HepG2 (cell line): ENCODE results near the gene FUNDC1. TPM values are rescaled to one million over a fixed set of nuclear protein-coding genes. Genes with fewer than 3 reads are reported as not detected.

ENCODE experiments used
- ATAC-seq: fragments of 200-7000 bp; cut with Tn5 transposase; 3 replicates; pipeline ENCODE4 v1.9.1; 2020; ENCODE audit warnings: mild to moderate bottlenecking, moderate library complexity
- BruUV-seq: library from RNA; stranded (reverse); fragments of 400-500 nt; replicated peaks from 2 replicates; lab custom pipeline; 2021; lab: Mats Ljungman, UMichigan
- CTCF ChIA-PET: fragments of 300-600 bp; formaldehyde crosslinking; extraction: SDS; loops from one replicate; lab custom pipeline; 2021; ENCODE audit warnings: low total read pairs, inconsistent platforms, low intra/inter-chr PET ratio; lab: Yijun Ruan, JAX
- POLR2A ChIA-PET: fragments of 350-600 bp; sonication (Branson Sonifier 250); formaldehyde crosslinking; loops from one replicate; lab custom pipeline; 2020; ENCODE audit warnings: antibody characterized with exemption, inconsistent platforms; lab: Yijun Ruan, JAX
- DNase-seq: peaks from one replicate; pipeline ENCODE4 v3.0.0-alpha.2; 2015; ENCODE audit warnings: low spot score
- FAIRE-seq: peaks from 3 replicates; lab custom pipeline; 2011; peaks lifted over from hg19 to GRCh38; lab: Jason Lieb, UNC
- H2AFZ ChIP-seq: one replicate; pipeline ENCODE4 v1.6.1; 2011; ENCODE audit warnings: low read length, inconsistent platforms
- H3K27ac ChIP-seq: fragments of 300-600 bp; 3 replicates; pipeline ENCODE4 v1.8.0; 2011; ENCODE audit warnings: mixed run types, mild to moderate bottlenecking, mixed read lengths, low read length, inconsistent platforms; ENCODE audit not compliant: insufficient read depth; ENCODE audit errors: extremely low read length
- H3K27me3 ChIP-seq, 2 experiments: fragments of 200-600 bp in 1 of 2; 2 replicates in 1 of 2; 3 replicates in 1 of 2; pipeline versions ENCODE4 v1.6.0 to v1.8.0; 2011; ENCODE audit warnings: low read length in 2 of 2, mild to moderate bottlenecking in 2 of 2, moderate library complexity in 2 of 2, inconsistent platforms in 1 of 2; ENCODE audit not compliant: insufficient read depth in 2 of 2, control insufficient read depth in 1 of 2
- H3K36me3 ChIP-seq, 2 experiments: fragments of 200-600 bp in 1 of 2; replicated peaks in 1 of 2; 2 replicates in 1 of 2; 3 replicates in 1 of 2; pipeline versions ENCODE4 v1.5.1 to v1.8.0; 2011; ENCODE audit warnings: low read length in 2 of 2, inconsistent platforms in 1 of 2; ENCODE audit not compliant: insufficient read depth in 2 of 2, control insufficient read depth in 1 of 2
- H3K4me1 ChIP-seq: 2 replicates; pipeline ENCODE4 v1.5.1; 2012; ENCODE audit warnings: low read length, inconsistent platforms; ENCODE audit not compliant: insufficient read depth
- H3K4me2 ChIP-seq: 2 replicates; pipeline ENCODE4 v1.6.0; 2011; ENCODE audit warnings: low read depth, low read length, inconsistent platforms
- H3K4me3 ChIP-seq, 3 experiments: fragments of 200-600 bp in 1 of 3; sonication (generic), shearing (Covaris generic) in 1 of 3; replicated peaks in 1 of 3; 2 replicates each; pipeline ENCODE4 v1.5.1; 2011 to 2016; ENCODE audit warnings: low read length in 3 of 3, inconsistent platforms in 2 of 3, low read depth in 2 of 3, mild to moderate bottlenecking in 2 of 3, control low read depth in 1 of 3, mixed read lengths in 1 of 3; ENCODE audit not compliant: insufficient read depth in 1 of 3
- H3K79me2 ChIP-seq: one replicate; pipeline ENCODE4 v1.6.1; 2011; ENCODE audit warnings: low read length, inconsistent platforms; ENCODE audit not compliant: insufficient read depth
- H3K9ac ChIP-seq: 2 replicates; pipeline ENCODE4 v1.6.0; 2011; ENCODE audit warnings: mild to moderate bottlenecking, low read depth, low read length, inconsistent platforms; ENCODE audit not compliant: insufficient read depth
- H3K9me3 ChIP-seq: 2 replicates; pipeline ENCODE4 v1.5.1; 2012; ENCODE audit warnings: mild to moderate bottlenecking, low read length
- H4K20me1 ChIP-seq: 2 replicates; pipeline ENCODE4 v1.6.0; 2011; ENCODE audit warnings: inconsistent platforms, mild to moderate bottlenecking, low read length, moderate library complexity; ENCODE audit not compliant: insufficient read depth
- BCL3 ChIP-seq: sonication (generic); formaldehyde crosslinking; IDR thresholded peaks from 2 replicates; pipeline ENCODE4 v1.5.1; 2020; ENCODE audit warnings: mild to moderate bottlenecking, missing genetic modification reagents, moderate library complexity
- HNF4G ChIP-seq, 2 experiments: sonication (generic) in 1 of 2; formaldehyde crosslinking in 1 of 2; IDR thresholded peaks; 2 replicates each; pipeline versions ENCODE4 v1.4.0 to v1.6.1; 2011 to 2020; ENCODE audit warnings: borderline replicate concordance in 2 of 2, low read depth in 2 of 2, mild to moderate bottlenecking in 2 of 2, low read length in 1 of 2, missing genetic modification reagents in 1 of 2, moderate library complexity in 1 of 2
- HOXA7 ChIP-seq: sonication (generic); formaldehyde crosslinking; IDR thresholded peaks from 2 replicates; pipeline ENCODE4 v1.8.1; 2022; ENCODE audit warnings: mild to moderate bottlenecking, missing genetic modification reagents, moderate library complexity
- MBNL3 ChIP-seq: fragments of 250-450 bp; sonication (Bioruptor Pico); conservative IDR thresholded peaks from 2 replicates; pipeline ENCODE4 v1.8.0; 2022; ENCODE audit warnings: mild to moderate bottlenecking, inconsistent platforms
- MXD1 ChIP-seq: sonication (generic); formaldehyde crosslinking; IDR thresholded peaks from 2 replicates; pipeline ENCODE4 v1.4.0; 2020; ENCODE audit warnings: mild to moderate bottlenecking, missing genetic modification reagents
- NR3C1 ChIP-seq: sonication (generic); formaldehyde crosslinking; IDR thresholded peaks from 2 replicates; pipeline ENCODE4 v1.4.0; 2020; ENCODE audit warnings: missing genetic modification reagents
- PAX8 ChIP-seq: sonication (generic); formaldehyde crosslinking; IDR thresholded peaks from 2 replicates; pipeline ENCODE4 v1.8.0; 2022; ENCODE audit warnings: mild to moderate bottlenecking, missing genetic modification reagents, borderline replicate concordance
- TCF7 ChIP-seq: sonication (generic); IDR thresholded peaks from 2 replicates; pipeline ENCODE4 v1.6.1; 2016; ENCODE audit warnings: antibody characterized with exemption, low read depth
- UBTF ChIP-seq: sonication (generic); formaldehyde crosslinking; IDR thresholded peaks from 2 replicates; pipeline ENCODE4 v1.4.0; 2020; ENCODE audit warnings: mild to moderate bottlenecking, missing genetic modification reagents
- ZBTB34 ChIP-seq: sonication (generic); formaldehyde crosslinking; IDR thresholded peaks from 2 replicates; pipeline ENCODE4 v1.8.0; 2022; ENCODE audit warnings: mild to moderate bottlenecking, missing genetic modification reagents
- ZNF20 ChIP-seq: sonication (generic); formaldehyde crosslinking; IDR thresholded peaks from 2 replicates; pipeline ENCODE4 v1.4.0; 2020; ENCODE audit warnings: mild to moderate bottlenecking, moderate library complexity, missing genetic modification reagents
- ZNF564 ChIP-seq: sonication (generic); formaldehyde crosslinking; IDR thresholded peaks from 2 replicates; pipeline ENCODE4 v1.8.1; 2023; ENCODE audit warnings: mild to moderate bottlenecking, missing genetic modification reagents
- ZNF674 ChIP-seq: sonication (generic); formaldehyde crosslinking; IDR thresholded peaks from 2 replicates; pipeline ENCODE4 v1.5.0; 2020; ENCODE audit warnings: low read depth, mild to moderate bottlenecking, missing genetic modification reagents
- ZNF709 ChIP-seq: sonication (generic); formaldehyde crosslinking; IDR thresholded peaks from 2 replicates; pipeline ENCODE4 v1.5.0; 2020; ENCODE audit warnings: mild to moderate bottlenecking, missing genetic modification reagents
- ZNF773 ChIP-seq: sonication (generic); formaldehyde crosslinking; IDR thresholded peaks from 2 replicates; pipeline ENCODE4 v1.4.0; 2020; ENCODE audit warnings: missing genetic modification reagents, borderline replicate concordance
- WGBS: methylation state at CpG from one replicate; pipeline ENCODE4 v1.1.6; 2017; ENCODE audit warnings: low lambda C conversion rate; 5-methylcytosine and 5-hydroxymethylcytosine counted together
- in situ Hi-C: cut with HindIII; loops from 2 replicates; pipeline ENCODE4 v1.10.0; 2017; ENCODE audit warnings: low pct_unique_long_range_greater_than_20kb; ENCODE audit not compliant: extremely low pct_ligation_motif_present
- intact Hi-C: fragments of 100-400 bp; cut with micrococcal nuclease; formaldehyde crosslinking; loops from one replicate; pipeline ENCODE4 v1.10.0; 2022; ENCODE audit not compliant: unreplicated experiment
- polyA plus RNA-seq, 8 experiments: library from polyadenylated mRNA; depleted of rRNA in 3 of 8; stranded (reverse) in 7 of 8; unstranded in 1 of 8; fragments of >200 nt; fragmentation: Illumina TruSeq in 4 of 8; extraction: Trizol in 4 of 8; gene quantifications; 2 replicates each; pipeline versions ENCODE4 v1.2.1 to v1.2.3, GENCODE V29; 2011 to 2016; ENCODE audit warnings: low read depth in 4 of 8, missing spikeins in 1 of 8, mixed read lengths in 1 of 8; ENCODE audit not compliant: insufficient read depth in 1 of 8
- total RNA-seq, 5 experiments: library from RNA; depleted of rRNA; stranded (reverse); fragments of >200 nt; fragmentation: Illumina TruSeq; extraction: Trizol; gene quantifications; 2 replicates each; pipeline ENCODE4 v1.2.3, GENCODE V29; 2016; ENCODE audit warnings: low read depth in 1 of 5

The FUNDC1 gene
- total and polyA plus RNA-seq, 2 of the 13 experiments (the other 11 are each of a cell fraction or from before 2014, with no cell fraction given) = 11.9 to 13.9 TPM

GRCh38 chrX:44585866-44586265, 43.2 kb upstream of the FUNDC1 start:
- POLR2A ChIA-PET = no interaction called here
- H2AFZ ChIP-seq = no peak overlapping the region
- no peak overlapping the region for H3K9ac ChIP-seq
- TF ChIP-seq ZNF20 (CRISPR knock-in tag) (no peak), ZNF773 (CRISPR knock-in tag) (no peak), PAX8 (CRISPR knock-in tag) (no peak), NR3C1 (CRISPR knock-in tag) (no peak), UBTF (CRISPR knock-in tag) (no peak), MBNL3 (no peak), ZBTB34 (CRISPR knock-in tag) (no peak), HNF4G (IDR thresholded peaks at IDR 0.05; ENCODE audit: borderline replicate concordance, low read depth, low read length) (no peak), HNF4G (CRISPR knock-in tag; IDR thresholded peaks at IDR 0.05; ENCODE audit: borderline replicate concordance, low read depth) (no peak), BCL3 (no peak), ZNF709 (CRISPR knock-in tag) (no peak), MXD1 (CRISPR knock-in tag) (no peak), ZNF674 (no peak), HOXA7 (CRISPR knock-in tag) (no peak), ZNF564 (no peak), TCF7 (no peak)
- FAIRE-seq (no peak), DNase-seq (no peak), ATAC-seq (no peak)
- H3K9me3 ChIP-seq = no peaks in the 10 kb centered on the region
- no peaks in the 10 kb centered on the region for H3K36me3 ChIP-seq
- no peak overlapping the region for H3K4me3 ChIP-seq
- no TSS peak for BruUV-seq
- no peaks in the 10 kb centered on the region for H3K4me1 ChIP-seq
- no peaks in the 10 kb centered on the region for H3K27me3 ChIP-seq
- 83% methylated on average over 2 of the region's 3 CpGs for WGBS
- no peak overlapping the region for H3K4me2 ChIP-seq
- no peaks in the 10 kb centered on the region for H3K79me2 ChIP-seq
- no peak overlapping the region for H3K27ac ChIP-seq
- in situ Hi-C loops = no loop called here
- intact Hi-C loops = no loop called here
- H4K20me1 ChIP-seq = no peaks in the 10 kb centered on the region
- CTCF ChIA-PET = no interaction called here
